Astrocyte of the spinal cord (primary cell): ENCODE measurements around the gene EIF6.
A peak's percentile ranks its signal among the peaks of the same experiment; 100 is the strongest.

Experiments used
- DNase-seq: peaks from one replicate; pipeline ENCODE4 v3.0.0; 2011; ENCODE audit warnings: low read depth, low spot score
- H3K4me3 ChIP-seq: 2 replicates; pipeline ENCODE4 v1.5.1; 2011; ENCODE audit warnings: low read depth, mild to moderate bottlenecking, low read length, moderate library complexity
- CTCF ChIP-seq: IDR thresholded peaks from 2 replicates; pipeline ENCODE4 v1.5.1; 2012; ENCODE audit warnings: low read depth, mild to moderate bottlenecking, low read length, inconsistent platforms
- in situ Hi-C: cut with HindIII; loops from 2 replicates; pipeline ENCODE4 v1.10.0; 2017; ENCODE audit warnings: low sequenced_read_pairs

Gene EIF6

GRCh38 chr20:35305682-35306556 lies 21.3 kb upstream of the EIF6 start:
- TF ChIP-seq CTCF = no peak
- H3K4me3 ChIP-seq = no peak overlapping the region
- in situ Hi-C loops = loop anchor here (25.0 kb wide), 1 partner anchor 131 kb away; the partner anchor contains the start of gene GDF5
- peak; percentile 100 for DNase-seq

DNA sequence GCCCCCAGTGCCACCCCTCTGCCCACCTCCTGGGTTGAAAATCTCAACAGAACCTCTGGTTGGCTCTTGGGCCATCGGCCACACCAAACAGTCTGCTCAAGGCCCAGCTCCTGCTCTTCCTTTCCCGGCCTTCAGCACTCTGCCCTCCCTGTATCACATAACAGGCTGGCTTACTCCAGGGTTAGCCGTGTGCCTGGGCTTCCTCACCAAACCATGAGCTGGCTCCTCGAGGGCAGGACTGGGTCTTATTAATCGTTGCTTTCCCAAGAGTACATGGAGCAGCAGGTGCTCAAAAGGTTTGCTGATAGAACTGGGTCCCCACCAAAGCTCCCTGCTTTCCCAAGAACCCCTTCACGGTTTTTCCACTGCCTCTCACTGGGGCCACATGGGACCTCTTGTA lies 20.4 kb upstream of the EIF6 start:
- DNase-seq = no peak
- in situ Hi-C loops = loop anchor here (25.0 kb wide), 1 partner anchor 132 kb away; the partner anchor contains the start of gene GDF5
- no peak overlapping the region for H3K4me3 ChIP-seq
- TF ChIP-seq CTCF = no peak

DNA sequence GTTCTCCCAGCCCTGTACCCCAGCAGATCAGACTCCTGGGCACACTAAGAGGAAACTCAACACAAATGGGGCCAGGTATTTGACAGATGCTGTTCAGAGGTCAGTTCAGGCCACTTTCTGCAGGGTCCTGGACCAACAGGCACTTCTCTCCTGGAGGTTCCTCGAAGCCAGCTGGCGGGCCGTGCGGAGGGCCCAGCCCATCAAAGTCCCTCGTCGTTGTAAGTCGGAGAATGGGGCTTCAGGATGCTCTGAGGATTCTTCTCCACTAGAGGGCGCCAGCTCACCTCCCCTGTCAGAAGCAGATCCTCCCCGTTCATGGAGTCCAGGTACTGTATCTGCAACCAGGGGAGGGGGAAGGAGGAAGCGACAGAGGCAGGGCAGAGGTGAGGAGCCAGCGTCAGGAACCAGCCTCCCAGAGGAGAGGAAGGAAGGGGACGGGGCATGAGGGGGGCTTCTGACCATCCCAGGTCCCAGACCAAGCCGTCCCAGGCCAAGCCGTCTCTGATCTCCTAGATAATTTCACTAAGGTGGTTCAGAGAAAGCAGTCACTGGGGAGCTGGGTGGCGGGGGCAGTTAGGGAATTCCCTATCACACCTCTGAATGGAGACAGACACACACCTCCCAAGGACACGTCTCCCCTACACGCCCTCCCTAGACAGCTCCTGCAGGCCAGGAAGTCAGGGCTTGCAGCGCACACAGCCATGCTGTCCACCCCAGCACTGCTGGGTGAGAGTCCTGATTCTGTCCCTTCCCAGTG lies 19.3 kb upstream of the EIF6 start:
- in situ Hi-C loops = loop anchor here (25.0 kb wide), 1 partner anchor 133 kb away; the partner anchor contains the start of gene GDF5
- H3K4me3 ChIP-seq = no peak overlapping the region
- DNase-seq = peak; percentile 92
- peak; percentile 91 for TF ChIP-seq CTCF

GRCh38 chr20:35303382-35303734 lies 18.8 kb upstream of the EIF6 start:
- DNase-seq = no peak
- in situ Hi-C loops = loop anchor here (25.0 kb wide), 1 partner anchor 134 kb away; the partner anchor contains the start of gene GDF5
- H3K4me3 ChIP-seq = no peak overlapping the region
- TF ChIP-seq CTCF = no peak

DNA sequence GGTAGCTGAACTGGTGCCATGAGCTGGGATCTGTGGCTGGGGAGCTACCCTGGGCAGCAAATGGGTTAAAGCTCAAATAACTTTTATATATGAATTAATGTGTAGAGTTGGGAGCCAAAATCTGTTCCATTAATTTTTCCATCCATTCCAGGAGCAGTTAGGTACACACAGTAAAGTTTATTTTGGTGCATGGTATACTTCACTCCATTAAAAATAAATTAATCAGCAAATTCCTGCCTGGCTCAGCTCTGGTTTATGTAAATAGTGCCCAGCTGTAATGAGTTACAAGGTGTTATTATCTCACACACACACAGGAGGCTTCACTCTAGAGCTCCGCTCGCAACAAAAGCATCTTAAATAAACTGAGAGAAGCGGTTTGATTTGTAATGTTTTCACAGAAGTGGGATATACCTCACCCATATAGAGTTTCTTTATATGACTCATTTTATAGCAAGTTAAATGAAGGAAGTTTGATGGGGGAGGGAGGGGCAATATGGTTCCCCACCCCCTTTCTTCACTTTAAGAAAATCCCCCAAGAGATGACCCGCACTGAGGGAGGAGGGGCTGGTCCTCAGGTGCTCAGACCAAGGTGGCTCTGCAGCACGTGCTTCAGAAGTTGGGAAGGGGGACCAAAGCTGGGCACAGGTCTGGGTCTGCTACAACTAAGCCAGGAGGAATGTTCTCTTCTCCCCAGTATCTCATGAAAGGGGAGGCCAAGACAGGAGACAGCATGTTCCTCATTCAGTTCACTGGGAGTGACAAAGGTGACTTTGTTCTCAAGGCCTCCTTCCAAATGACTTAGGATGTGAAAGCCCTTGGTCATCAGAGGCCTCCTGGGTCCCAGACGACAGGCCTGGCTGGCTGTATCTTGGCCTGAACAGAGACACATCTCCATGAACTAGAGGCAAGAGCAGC lies 18.1 kb upstream of the EIF6 start:
- DNase-seq = peak; percentile 82
- H3K4me3 ChIP-seq = no peak overlapping the region
- no peak for TF ChIP-seq CTCF
- in situ Hi-C loops = loop anchor here (25.0 kb wide), 1 partner anchor 135 kb away; the partner anchor contains the start of gene GDF5

DNA sequence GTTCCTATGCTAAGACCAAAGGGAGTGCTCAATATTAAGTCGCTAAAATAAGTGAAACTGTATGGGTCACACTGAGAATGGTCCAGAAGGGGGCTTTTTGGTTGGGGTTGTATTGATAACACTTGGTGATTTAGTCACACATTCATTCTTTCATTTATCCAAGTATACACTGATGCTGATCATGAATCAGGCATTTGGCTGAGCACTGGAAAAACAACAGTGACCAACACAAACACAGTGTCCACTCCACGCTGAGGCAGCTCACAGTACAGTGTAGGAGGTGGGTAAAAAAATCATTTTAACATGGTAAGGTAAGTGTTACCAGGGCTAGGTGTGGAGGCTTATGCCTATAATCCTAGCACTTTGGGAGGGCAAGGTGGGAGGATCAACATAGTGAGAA lies 16.9 kb upstream of the EIF6 start:
- TF ChIP-seq CTCF = no peak
- in situ Hi-C loops = loop anchor here (25.0 kb wide), 1 partner anchor 136 kb away; the partner anchor contains the start of gene GDF5
- H3K4me3 ChIP-seq = no peak overlapping the region
- no peak for DNase-seq
